ENCODE results near the gene MRPL24.
A peak's percentile ranks its signal among the peaks of the same experiment; 100 is the strongest.

MRPL24 gene

DNA sequence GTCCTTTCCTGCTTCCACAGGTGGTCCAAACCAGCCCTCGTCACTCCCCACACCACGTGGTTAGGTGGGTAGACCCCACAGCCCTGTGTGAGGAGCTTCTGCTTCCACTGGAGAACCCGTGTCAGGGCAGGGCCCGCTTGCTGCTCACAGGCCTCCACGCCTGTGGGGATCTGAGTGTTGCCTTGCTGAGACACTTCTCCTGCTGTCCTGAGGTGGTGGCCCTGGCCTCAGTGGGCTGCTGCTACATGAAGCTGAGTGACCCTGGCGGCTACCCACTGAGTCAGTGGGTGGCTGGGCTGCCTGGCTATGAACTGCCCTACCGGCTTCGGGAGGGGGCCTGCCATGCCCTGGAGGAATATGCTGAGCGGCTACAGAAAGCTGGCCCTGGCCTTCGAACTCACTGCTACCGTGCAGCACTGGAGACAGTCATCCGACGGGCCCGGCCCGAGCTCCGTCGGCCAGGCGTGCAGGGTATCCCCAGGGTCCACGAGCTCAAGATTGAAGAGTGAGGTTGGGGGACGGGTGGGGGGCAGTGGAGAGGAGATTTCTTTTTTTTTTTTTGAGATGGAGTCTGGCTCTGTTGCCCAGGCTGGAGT is 6.8 kb downstream of the MRPL24 start:
- H3K9me2 ChIP-seq (replicated peaks; ENCODE audit: control insufficient read depth, low read length) = no peaks in the 10 kb centered on the region
- TF ChIP-seq, protein P1, sequence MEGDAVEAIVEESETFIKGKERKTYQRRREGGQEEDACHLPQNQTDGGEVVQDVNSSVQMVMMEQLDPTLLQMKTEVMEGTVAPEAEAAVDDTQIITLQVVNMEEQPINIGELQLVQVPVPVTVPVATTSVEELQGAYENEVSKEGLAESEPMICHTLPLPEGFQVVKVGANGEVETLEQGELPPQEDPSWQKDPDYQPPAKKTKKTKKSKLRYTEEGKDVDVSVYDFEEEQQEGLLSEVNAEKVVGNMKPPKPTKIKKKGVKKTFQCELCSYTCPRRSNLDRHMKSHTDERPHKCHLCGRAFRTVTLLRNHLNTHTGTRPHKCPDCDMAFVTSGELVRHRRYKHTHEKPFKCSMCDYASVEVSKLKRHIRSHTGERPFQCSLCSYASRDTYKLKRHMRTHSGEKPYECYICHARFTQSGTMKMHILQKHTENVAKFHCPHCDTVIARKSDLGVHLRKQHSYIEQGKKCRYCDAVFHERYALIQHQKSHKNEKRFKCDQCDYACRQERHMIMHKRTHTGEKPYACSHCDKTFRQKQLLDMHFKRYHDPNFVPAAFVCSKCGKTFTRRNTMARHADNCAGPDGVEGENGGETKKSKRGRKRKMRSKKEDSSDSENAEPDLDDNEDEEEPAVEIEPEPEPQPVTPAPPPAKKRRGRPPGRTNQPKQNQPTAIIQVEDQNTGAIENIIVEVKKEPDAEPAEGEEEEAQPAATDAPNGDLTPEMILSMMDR (IDR thresholded peaks at IDR 0.05; ENCODE audit: low read depth, low read length, poor library complexity, severe bottlenecking) = no peak
- no peak for TF ChIP-seq EZH2phosphoT487 (IDR thresholded peaks at IDR 0.05; ENCODE audit: borderline replicate concordance, low read length)

DNA sequence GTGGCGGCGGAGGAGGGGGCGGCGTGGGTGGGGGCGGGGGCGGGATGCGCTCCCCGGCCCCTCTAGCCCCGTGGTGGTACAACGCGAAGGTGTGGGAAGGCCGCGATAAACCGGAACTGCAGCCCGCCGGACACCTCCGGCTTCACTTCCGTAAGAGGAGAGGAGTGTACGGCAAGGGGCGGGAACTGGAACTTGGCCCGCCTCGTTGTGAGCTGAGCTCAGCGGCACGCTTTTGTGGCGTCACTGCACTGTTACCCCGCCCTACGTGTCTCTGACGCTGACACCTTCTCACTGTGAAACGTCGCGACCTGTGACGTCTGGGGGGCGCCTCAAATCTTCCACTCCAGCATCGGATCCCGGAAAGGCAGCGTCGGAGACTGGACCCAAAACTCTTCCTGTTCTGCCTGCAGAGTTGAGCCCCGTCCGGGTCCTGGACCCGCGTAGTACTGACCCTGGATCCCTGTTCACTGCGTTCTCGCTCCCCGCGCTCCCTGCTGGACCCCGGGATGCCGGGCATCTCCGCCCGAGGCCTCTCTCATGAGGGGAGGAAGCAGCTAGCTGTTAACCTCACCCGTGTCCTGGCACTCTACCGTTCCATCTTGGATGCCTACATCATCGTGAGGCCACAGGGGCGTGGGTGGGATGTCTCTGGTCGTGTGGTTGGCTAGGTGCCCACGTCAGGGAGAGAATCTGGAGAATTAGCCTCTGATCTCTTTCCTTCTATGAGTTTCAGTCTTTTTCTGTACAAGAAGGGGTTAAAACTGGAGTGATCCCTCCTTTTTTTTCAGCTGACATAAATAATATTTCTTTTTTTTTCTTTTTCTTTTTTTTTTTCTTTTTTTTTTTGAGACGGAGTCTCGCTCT is 12.1 kb downstream of the MRPL24 start, which contains the start of gene ISG20L2:
Gene ISG20L2, minus strand, starts transcription at position 168 of the 864 bp plus-strand sequence. CDS start 1,114 bp downstream, outside the sequence.
- peak within 1 kb of the TSS; percentile 73 for H3K27ac ChIP-seq (ENCODE audit: low read depth, low read length)
- TF ChIP-seq, protein P1 (IDR thresholded peaks at IDR 0.05; ENCODE audit: low read depth, low read length, poor library complexity, severe bottlenecking) = no peak
- TF ChIP-seq EZH2phosphoT487 (IDR thresholded peaks at IDR 0.05; ENCODE audit: borderline replicate concordance, low read length) = no peak
- H3F3A ChIP-seq (ENCODE audit: control insufficient read depth, insufficient read depth) = peaks cover 27% of the 10 kb centered on the region

More for the DNA sequence above, 6.8 kb downstream of the MRPL24 start:
- H3K4me2 ChIP-seq (ENCODE audit: low read length) = no peak overlapping the region
- H3K27ac ChIP-seq (ENCODE audit: low read depth, low read length) = no peak overlapping the region
- H3K4me1 ChIP-seq (ENCODE audit: control insufficient read depth, low read length) = peaks cover 11% of the 10 kb centered on the region
- H3K4me3 ChIP-seq (ENCODE audit: low read length) = no peak overlapping the region
- peaks cover 77% of the 10 kb centered on the region for H3K36me3 ChIP-seq (ENCODE audit: control insufficient read depth, low read length)
- H3F3A ChIP-seq (ENCODE audit: control insufficient read depth, insufficient read depth) = peaks cover 13% of the 10 kb centered on the region
- H3K79me2 ChIP-seq (ENCODE audit: control insufficient read depth, low read length) = peaks cover 25% of the 10 kb centered on the region
- H3K9me3 ChIP-seq (ENCODE audit: control insufficient read depth, insufficient read depth, low read length) = no peaks in the 10 kb centered on the region
- 0 out of 2 replicates have a peak, but pooled peaks cover 2% of the 10 kb centered on the region for H4K20me1 ChIP-seq (ENCODE audit: control insufficient read depth, insufficient read depth, low read depth, low read length)
- no peaks in the 10 kb centered on the region for H3K27me3 ChIP-seq (ENCODE audit: control insufficient read depth, low read length)

DNA sequence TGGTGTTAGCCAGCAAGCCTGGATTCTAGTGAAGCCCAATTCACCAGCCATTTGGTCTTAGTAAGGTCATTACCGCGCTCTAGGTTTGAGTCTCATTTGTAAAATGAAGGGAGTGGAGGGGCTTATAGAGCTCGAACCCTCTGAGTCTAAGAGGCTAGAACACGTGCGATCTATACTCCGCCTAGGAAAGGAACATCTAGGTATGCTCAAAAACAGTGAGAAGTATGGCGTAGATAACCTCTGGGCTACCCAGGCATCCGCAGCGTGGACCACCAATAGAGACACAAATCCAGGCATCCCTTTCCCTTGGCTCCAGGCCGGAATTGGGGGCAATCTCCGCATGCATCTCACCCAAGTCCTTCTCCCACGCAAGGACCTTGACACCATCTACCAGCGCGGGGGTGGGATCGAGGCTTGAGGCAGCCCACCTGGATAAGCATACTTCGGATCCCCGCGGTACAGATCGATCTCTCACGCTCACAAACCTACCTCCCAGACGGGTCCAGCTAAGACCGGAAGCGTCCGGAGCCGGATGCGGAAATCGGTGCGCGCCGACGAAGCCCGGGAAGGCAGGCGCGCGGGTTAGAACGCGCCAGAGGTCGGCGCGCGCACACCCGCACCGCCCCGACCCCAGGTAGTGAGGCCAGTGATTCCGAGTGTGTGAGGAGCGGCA is 12.8 kb downstream of the MRPL24 start, which contains the start of gene METTL25B:
Gene METTL25B, plus strand, starts transcription at position 544 of the 673 bp plus-strand sequence. CDS start 636 bp downstream, outside the sequence.
- TF ChIP-seq EZH2phosphoT487 (IDR thresholded peaks at IDR 0.05; ENCODE audit: borderline replicate concordance, low read length) = no peak
- TF ChIP-seq, protein P1 (IDR thresholded peaks at IDR 0.05; ENCODE audit: low read depth, low read length, poor library complexity, severe bottlenecking) = no peak

More for the DNA sequence above, 12.1 kb downstream of the MRPL24 start, which contains the start of gene ISG20L2:
- H3K9me3 ChIP-seq (ENCODE audit: control insufficient read depth, insufficient read depth, low read length) = no peaks in the 10 kb centered on the region
- peaks cover 32% of the 10 kb centered on the region for H3K4me1 ChIP-seq (ENCODE audit: control insufficient read depth, low read length)
- no peaks in the 10 kb centered on the region for H3K27me3 ChIP-seq (ENCODE audit: control insufficient read depth, low read length)
- H3K4me2 ChIP-seq (ENCODE audit: low read length) = peak within 1 kb of the TSS; percentile 92
- H3K79me2 ChIP-seq (ENCODE audit: control insufficient read depth, low read length) = peaks cover 66% of the 10 kb centered on the region
- peaks cover 24% of the 10 kb centered on the region for H4K20me1 ChIP-seq (ENCODE audit: control insufficient read depth, insufficient read depth, low read depth, low read length)
- no peaks in the 10 kb centered on the region for H3K9me2 ChIP-seq (replicated peaks; ENCODE audit: control insufficient read depth, low read length)
- H3K4me3 ChIP-seq (ENCODE audit: low read length) = peak within 1 kb of the TSS; percentile 97
- H3K36me3 ChIP-seq (ENCODE audit: control insufficient read depth, low read length) = peaks cover 81% of the 10 kb centered on the region

More for the DNA sequence above, 12.8 kb downstream of the MRPL24 start, which contains the start of gene METTL25B:
- peaks cover 81% of the 10 kb centered on the region for H3K36me3 ChIP-seq (ENCODE audit: control insufficient read depth, low read length)
- H3K4me2 ChIP-seq (ENCODE audit: low read length) = peak within 1 kb of the TSS; percentile 92
- peaks cover 36% of the 10 kb centered on the region for H3K4me1 ChIP-seq (ENCODE audit: control insufficient read depth, low read length)
- H3K4me3 ChIP-seq (ENCODE audit: low read length) = peak within 1 kb of the TSS; percentile 97
- H3K9me2 ChIP-seq (replicated peaks; ENCODE audit: control insufficient read depth, low read length) = no peaks in the 10 kb centered on the region
- H3K27me3 ChIP-seq (ENCODE audit: control insufficient read depth, low read length) = no peaks in the 10 kb centered on the region
- no peaks in the 10 kb centered on the region for H3K9me3 ChIP-seq (ENCODE audit: control insufficient read depth, insufficient read depth, low read length)
- peak within 1 kb of the TSS; percentile 73 for H3K27ac ChIP-seq (ENCODE audit: low read depth, low read length)
- peaks cover 27% of the 10 kb centered on the region for H3F3A ChIP-seq (ENCODE audit: control insufficient read depth, insufficient read depth)
- H3K79me2 ChIP-seq (ENCODE audit: control insufficient read depth, low read length) = peaks cover 74% of the 10 kb centered on the region
- peaks cover 29% of the 10 kb centered on the region for H4K20me1 ChIP-seq (ENCODE audit: control insufficient read depth, insufficient read depth, low read depth, low read length)
